GM04503 (cell line): ENCODE results near the gene WDR70.
"Not testable (repeated sequence)": the region's sequence is repeated elsewhere in the genome, so short reads cannot be mapped to it uniquely, and the experiment has no call there.

Experiments used
- DNase-seq: peaks from one replicate; pipeline ENCODE4 v3.0.0-alpha.2; 2012; ENCODE audit warnings: low read depth

The WDR70 gene

DNA sequence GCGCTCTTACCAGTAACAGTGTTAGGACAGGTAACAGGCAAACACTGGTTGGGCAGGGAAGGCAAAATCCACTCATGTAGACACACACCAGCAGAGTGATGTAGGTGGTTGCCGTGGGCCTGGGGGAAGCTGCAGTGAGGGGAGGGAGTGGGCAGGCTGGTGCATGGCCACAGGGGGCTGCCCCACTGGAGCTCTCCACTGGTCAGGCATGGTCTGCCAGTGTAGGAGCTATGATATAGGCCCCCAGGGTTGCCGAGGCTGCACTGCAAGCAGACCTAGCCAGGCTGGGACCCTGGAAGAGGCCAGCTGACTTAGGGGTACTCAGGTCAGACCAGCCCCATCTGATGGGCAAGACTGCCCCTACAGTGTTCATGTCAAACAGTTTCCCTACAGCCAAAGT lies 306.1 kb downstream of the WDR70 start:
- no peak for DNase-seq

- no peak for DNase-seq
Measured at GRCh38 chr5:37685816-37686215, 306.7 kb downstream of the WDR70 start.

DNA sequence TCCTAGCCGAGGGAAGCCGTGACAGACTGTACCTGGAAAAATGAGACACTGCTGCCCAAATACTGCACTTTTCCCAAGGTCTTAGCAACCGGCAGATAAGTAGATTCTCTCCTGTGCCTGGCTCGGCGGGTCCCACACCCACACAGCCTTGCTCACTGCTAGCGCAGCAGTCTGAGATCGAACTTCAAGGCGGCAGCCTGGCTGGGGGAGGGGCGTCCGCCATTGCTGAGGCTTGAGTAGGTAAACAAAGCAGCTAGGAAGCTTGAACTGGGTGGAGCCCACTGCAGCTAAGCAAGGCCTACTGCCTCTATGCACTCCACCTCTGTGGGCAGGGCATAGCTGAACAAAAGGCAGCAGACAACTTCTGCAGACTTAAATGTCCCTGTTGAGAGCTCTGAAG lies 309.8 kb downstream of the WDR70 start:
- not testable (repeated sequence) for DNase-seq

- not testable (repeated sequence) for DNase-seq
Measured at GRCh38 chr5:37694333-37694732, 315.2 kb downstream of the WDR70 start.

DNA sequence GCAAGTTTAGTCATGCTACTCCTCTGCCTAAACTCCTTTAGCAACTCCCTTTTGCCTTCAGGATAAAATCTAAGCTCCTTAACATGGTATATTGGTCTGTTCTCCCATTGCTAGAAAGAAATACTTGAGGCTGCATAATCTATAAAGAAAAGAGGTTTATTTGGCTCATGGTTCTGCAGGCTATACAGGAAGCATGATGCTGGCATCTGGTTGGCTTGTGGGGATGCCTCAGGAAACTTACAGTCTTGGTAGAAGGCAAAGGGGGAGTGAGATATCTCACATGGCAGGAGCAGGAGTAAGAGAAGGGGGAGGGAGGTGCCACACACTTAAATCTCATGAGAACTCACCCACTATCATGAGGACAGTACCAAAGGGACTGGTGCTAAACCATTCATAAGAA lies 315.7 kb downstream of the WDR70 start:
- no peak for DNase-seq

- no peak for DNase-seq
Measured at GRCh38 chr5:37695647-37696046, 316.5 kb downstream of the WDR70 start.

DNA sequence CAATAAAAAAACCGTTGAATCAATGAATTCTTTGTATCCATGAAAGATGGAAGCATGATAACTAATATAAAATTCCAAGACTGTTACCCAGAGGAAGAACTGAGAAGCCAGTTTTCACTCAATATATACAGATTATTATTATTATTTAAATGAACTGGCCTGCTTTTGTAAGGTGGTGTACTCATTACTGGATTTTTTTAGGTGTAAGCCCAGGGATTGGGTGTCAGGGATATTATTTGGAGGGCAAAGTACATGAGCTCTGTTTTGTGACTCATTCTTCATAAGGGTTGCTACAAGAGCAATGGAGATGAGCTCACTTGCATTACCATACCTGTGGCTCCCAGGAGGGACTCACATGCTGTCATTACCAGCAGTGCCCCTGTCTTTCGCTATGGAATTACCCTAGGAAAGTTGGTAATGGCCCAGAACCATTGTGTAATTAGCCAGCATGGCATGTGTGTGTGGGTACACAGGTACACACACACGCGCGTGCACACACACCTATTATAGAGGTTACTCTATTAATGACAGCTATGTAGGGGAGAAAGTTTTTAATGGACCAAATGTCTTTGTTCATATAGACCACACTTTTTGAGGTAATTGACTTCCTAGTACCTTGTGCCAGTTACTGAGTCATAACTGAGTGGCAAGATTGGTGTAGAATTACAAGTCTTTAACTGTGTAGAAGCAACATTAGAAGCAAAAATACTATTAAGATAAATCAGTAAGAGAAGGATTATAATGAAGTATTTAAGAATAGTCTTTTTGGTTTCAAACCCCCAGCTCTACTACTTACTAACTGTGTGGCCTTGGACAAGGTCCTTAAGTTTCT lies 317.3 kb downstream of the WDR70 start:
- no peak for DNase-seq

DNA sequence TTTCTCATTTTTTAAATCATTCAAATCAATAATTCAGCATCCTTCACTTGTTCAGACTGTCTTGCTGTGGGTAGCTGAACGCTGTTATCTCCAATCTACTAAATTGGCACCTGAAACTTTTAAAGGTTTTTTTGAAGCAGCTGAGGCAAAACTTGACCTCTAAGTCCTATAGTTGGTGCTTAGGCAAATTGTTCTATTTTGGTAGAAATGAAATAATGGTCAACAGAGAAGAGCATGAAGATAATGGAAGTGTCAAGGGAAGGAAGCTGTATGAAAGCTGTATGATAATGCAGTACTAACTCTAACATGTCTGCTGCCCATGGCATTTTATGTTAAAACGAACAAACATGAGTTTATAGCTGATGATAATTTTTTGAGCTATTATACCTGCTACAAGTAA lies 322.8 kb downstream of the WDR70 start:
- DNase-seq, result no peak

DNA sequence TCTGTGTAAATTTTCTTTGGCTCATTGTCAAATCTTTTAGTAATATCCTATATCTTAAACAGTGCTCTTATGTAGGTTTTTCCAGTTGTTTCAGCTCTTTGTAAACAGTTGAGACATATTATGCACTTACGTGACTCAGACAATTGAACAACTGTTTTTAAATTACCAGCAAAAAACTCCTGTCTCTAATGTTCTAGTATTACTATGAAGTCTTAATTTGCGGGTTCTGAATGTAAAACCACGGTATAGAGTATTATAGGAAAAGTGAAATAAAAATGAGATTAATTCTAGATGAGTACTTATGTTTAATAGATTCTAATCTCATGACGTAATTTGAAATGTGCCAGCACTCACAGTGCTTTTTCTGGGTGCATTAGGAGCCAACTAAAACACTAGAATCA lies 324.7 kb downstream of the WDR70 start:
- DNase-seq, result no peak

DNA sequence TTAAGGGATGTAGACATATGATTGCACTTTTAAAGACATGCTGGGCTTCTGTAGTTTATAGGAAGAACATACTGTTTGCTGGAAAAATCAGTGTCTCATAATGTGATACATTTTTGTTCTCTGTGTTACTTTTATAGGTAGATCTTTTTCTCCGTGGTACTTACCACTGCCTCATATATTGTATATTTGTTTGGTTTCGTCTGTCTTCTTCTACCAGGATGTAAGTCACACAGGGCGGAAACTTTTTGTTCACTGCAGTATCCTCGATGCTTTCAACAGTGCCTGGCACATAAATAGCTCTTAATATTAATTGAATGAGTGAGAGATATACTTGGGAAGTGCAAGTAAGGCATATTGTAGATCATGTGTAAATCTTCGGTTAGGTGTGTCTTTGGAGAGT lies 325.3 kb downstream of the WDR70 start:
- no peak for DNase-seq

DNA sequence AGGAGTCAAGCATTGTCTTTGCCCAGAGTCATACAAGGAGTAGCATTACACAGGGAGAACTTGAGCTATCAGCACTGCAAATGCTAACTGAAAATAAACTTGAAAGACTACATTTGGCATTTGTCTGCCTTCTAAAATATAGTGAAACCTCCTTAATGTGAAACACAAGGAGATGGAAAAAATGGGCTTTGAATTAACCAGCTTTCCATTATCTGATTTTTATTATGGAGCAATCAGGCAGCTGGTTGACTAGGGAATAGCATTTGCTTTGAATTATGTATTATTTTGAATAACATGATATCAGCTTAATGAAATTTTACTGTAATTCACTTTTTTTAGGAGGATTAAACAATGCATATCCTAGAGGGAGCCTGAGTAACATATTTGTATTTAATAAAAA lies 329.9 kb downstream of the WDR70 start:
- DNase-seq, result no peak

DNA sequence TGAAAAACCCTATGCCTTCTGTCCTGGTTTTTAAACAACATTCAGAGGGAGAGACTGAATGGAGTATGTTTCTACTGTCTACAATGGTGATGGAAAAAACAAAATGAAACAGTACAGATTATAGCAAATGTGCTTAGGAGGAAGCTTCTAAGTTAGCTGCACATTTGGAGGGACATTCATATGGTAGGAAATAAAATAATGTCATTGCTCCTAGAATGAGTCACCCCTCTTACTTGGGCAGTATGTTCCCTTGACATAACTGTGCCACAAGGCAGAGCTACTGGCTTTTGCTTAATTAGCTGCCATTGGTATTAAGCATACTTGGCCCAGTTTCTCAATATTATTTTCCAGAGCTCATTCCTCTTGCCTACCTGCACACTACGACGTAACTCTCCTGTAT lies 331.8 kb downstream of the WDR70 start:
- DNase-seq, result no peak

DNA sequence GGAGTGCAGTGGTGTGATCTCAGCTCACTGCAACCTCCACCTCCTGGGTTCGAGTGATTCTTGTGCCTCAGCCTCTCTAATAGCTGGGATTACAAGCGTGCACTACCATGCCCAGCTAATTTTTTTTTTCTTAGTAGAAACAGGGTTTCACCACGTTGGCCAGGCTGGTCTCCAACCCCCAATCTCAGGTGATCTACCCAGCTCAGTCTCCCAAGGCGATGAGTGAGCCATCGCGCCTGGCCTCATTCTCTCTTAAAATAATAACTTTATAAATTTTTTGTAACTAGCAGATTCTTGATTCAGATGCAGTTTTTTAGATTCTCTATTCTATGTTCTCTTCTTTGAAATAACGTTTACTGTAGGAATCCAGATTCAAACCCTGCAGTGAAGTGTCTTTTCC lies 333.6 kb downstream of the WDR70 start:
- no peak for DNase-seq

GRCh38 chr5:37714756-37715155 lies 335.6 kb downstream of the WDR70 start:
- DNase-seq, result no peak

GRCh38 chr5:37715361-37715760 lies 336.2 kb downstream of the WDR70 start:
- DNase-seq, result no peak

GRCh38 chr5:37715992-37716391 lies 336.9 kb downstream of the WDR70 start:
- no peak for DNase-seq

DNA sequence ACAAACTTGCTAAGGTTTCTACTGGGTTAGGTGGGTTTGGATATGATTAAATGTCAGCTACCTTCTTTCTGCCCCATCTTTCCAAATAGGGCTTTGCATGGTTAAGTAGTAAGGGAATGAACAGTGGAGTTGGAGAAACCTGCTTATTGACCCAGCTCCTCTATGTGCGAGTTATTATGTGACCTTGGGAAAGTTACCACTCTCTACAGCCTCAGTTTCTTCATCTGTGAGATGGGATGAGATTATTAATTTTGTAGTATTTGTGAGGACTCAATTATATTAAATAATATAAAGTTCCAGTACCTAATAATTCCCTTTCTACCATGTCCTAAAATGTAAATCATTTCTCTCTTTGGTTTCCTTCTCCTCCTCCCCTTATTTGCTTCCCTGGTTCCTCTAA lies 337.3 kb downstream of the WDR70 start:
- DNase-seq, result no peak

GRCh38 chr5:37717276-37717612 lies 338.1 kb downstream of the WDR70 start:
- DNase-seq, result no peak

DNA sequence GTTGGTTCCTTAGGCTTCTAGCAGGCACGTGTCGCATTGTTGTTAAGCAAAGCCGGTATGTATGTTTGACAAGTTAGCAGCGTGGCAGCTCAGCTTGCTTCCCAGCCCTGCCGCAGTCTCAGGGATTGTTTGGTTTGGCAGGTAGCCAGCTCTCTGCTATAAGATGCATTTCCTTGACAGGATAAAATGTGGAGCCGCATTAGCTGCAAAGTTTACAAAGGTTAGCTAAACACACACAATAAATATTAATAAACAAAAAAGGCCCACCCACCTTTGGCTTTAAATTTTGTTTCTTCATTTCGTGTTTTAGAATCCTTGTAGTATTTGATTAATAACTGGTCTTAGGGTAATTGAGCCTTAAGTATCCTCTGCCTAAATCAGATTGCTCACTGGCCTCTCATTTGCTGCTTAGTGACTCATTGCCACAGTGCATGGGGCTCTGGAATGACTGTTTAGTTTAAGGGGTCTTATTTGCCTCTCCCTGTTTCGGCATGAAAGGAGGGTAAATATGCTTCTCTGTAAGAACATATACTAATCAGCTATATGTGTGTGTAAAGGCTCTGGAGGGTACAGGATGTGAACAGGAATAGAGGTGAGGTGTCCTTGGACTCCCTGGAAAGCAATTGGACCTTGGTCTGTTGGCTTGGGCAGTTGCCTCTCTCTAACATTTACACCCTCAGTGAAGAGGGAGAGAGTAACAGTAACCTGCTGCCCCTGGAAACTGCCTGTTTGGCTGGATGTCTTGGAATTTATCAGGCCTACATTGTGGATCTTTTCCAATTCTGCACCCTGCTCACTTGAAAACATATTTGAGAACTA lies 338.7 kb downstream of the WDR70 start:
- DNase-seq, result no peak

- no peak for DNase-seq
Measured at GRCh38 chr5:37720550-37720952, 341.4 kb downstream of the WDR70 start.

DNA sequence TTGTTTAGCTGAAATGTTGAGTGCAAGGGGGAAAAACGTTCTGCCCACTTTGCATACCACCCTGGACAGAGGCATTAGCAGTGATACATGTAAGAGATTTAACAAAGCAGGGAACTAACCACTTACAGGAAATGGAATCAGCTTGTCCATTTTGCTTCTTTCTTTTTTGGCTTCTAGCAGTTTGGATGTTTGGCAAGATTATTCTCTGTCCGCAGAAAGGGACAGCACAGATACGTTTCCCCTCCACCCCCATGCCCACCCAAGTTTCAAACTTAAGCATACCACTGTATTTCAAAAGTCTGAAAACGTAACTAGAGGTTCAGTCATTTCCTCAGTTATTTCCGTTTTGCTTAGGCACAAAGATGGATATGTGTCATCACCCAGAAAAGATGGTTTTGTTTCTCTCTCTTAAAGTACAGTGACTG lies 342.3 kb downstream of the WDR70 start:
- DNase-seq, result no peak

DNA sequence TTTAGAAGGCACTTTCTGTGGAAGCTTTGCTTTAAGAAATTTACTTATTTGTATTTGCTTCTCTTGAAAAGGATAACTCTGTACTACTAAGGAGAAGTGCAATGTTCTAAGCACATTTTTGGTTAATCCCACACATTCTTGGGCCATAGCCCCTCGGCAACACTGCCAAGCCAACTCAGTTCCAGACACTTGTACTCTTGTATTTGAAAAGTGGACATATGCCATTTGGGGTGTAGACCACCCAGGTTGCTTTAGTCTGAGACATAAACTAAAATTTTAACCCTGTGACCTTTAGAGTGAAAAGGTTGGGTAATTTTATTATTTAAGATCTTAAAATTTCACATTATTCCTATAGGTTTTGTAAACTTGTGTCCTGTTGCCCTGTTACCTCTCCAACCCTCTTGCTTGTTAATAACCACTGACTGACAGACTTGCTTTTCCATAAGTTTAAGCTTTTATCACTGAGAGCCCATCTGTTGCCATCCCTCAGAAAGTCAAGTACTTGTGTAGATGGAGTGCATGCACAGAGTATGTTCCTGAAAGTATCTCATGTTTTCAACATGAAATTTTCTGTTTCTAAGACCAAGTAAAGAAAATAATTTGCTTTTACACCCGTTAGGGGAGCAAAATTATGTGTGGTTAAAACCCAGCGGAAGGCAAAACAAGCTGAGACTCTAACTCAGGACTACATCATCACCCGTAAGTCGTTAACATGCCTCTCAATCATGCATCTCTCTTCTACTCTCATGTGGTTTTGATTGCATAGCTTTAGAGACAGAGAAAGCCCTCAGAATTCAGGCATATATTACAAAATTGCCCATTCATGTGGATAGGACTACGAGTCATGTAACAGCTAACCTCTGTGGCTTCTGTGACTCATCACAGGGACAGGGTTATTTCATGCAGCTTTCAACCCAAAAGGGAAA lies 343.4 kb downstream of the WDR70 start:
- DNase-seq, result peak; percentile 94
